Neural progenitor cell (in vitro differentiated cells): ENCODE measurements around the gene INTS15. TPM values are rescaled to one million over a fixed set of nuclear protein-coding genes. Genes with fewer than 3 reads are reported as not detected.

ENCODE experiments used
- DNase-seq: peaks from one replicate; pipeline ENCODE4 v3.0.0-alpha.2; 2016; ENCODE audit warnings: low spot score
- H2AFZ ChIP-seq: fragments of 200-600 bp; sonication (generic); replicated peaks from 2 replicates; pipeline ENCODE4 v1.6.1; 2016; ENCODE audit warnings: antibody characterized with exemption
- H3F3A ChIP-seq: fragments of 200-600 bp; sonication (generic); 2 replicates; pipeline ENCODE4 v1.6.1; 2016; ENCODE audit warnings: antibody characterized with exemption, low read depth
- H3K27ac ChIP-seq: fragments of 200-600 bp; sonication (generic); 2 replicates; pipeline ENCODE4 v1.5.1; 2016; ENCODE audit warnings: mild to moderate bottlenecking
- H3K27me3 ChIP-seq: fragments of 200-600 bp; sonication (generic); 2 replicates; pipeline ENCODE4 v1.6.1; 2016; ENCODE audit warnings: mild to moderate bottlenecking, moderate library complexity
- H3K36me3 ChIP-seq: fragments of 200-600 bp; sonication (generic); 2 replicates; pipeline ENCODE4 v1.5.1; 2016
- H3K4me1 ChIP-seq: fragments of 200-600 bp; sonication (generic); 2 replicates; pipeline ENCODE4 v1.6.1; 2016; ENCODE audit warnings: mixed run types
- H3K4me2 ChIP-seq: fragments of 200-600 bp; sonication (generic); 2 replicates; pipeline ENCODE4 v1.6.1; 2016
- H3K4me3 ChIP-seq: fragments of 200-600 bp; sonication (generic); 2 replicates; pipeline ENCODE4 v1.5.1; 2016
- H3K79me2 ChIP-seq: fragments of 200-600 bp; sonication (generic); 2 replicates; pipeline ENCODE4 v1.6.1; 2016; ENCODE audit warnings: low read depth
- H3K9ac ChIP-seq: fragments of 200-600 bp; sonication (generic); 2 replicates; pipeline ENCODE4 v1.6.1; 2016
- H3K9me3 ChIP-seq: fragments of 200-600 bp; sonication (generic); 2 replicates; pipeline ENCODE4 v1.5.1; 2016; ENCODE audit warnings: low read depth
- H4K20me1 ChIP-seq: fragments of 200-600 bp; sonication (generic); 2 replicates; pipeline ENCODE4 v1.6.1; 2016; ENCODE audit warnings: low read depth
- H3K27ac Mint-ChIP-seq: 3 replicates; pipeline ENCODE4 v1.8.0; 2021; ENCODE audit warnings: mixed read lengths
- H3K27me3 Mint-ChIP-seq: 2 replicates; pipeline ENCODE4 v1.8.0; 2022; ENCODE audit warnings: low read depth, mild to moderate bottlenecking, inconsistent platforms, moderate library complexity, mixed read lengths; ENCODE audit not compliant: insufficient read depth
- H3K36me3 Mint-ChIP-seq: 3 replicates; pipeline ENCODE4 v1.8.0; 2021; ENCODE audit warnings: mixed read lengths
- H3K4me1 Mint-ChIP-seq: 3 replicates; pipeline ENCODE4 v1.8.0; 2021; ENCODE audit warnings: mixed read lengths
- H3K4me3 Mint-ChIP-seq: 3 replicates; pipeline ENCODE4 v1.8.0; 2021; ENCODE audit warnings: mild to moderate bottlenecking, moderate library complexity, mixed read lengths
- H3K9me3 Mint-ChIP-seq: 3 replicates; pipeline ENCODE4 v1.8.0; 2020; ENCODE audit warnings: mixed read lengths
- EZH2 ChIP-seq: fragments of 200-600 bp; sonication (generic); IDR thresholded peaks from 2 replicates; pipeline ENCODE4 v1.6.1; 2017; ENCODE audit warnings: antibody characterized with exemption, mild to moderate bottlenecking, moderate library complexity
- EZH2phosphoT487 ChIP-seq: fragments of 200-600 bp; sonication (generic); IDR thresholded peaks from 2 replicates; pipeline ENCODE4 v1.6.1; 2017; ENCODE audit warnings: antibody characterized with exemption
- total RNA-seq: library from RNA; depleted of rRNA; stranded (reverse); fragments of >200 nt; gene quantifications from 2 replicates; pipeline ENCODE4 v1.2.3, GENCODE V29; 2015; ENCODE audit warnings: low replicate concordance
- TF ChIP-seq, protein P1 (sequence below): fragments of 200-600 bp; sonication (generic); IDR thresholded peaks from 2 replicates; pipeline ENCODE4 v1.5.1; 2017; ENCODE audit warnings: antibody characterized with exemption, mild to moderate bottlenecking

INTS15 gene
- total RNA-seq, 1 donor from 2014 or later, result 13.7 TPM

DNA sequence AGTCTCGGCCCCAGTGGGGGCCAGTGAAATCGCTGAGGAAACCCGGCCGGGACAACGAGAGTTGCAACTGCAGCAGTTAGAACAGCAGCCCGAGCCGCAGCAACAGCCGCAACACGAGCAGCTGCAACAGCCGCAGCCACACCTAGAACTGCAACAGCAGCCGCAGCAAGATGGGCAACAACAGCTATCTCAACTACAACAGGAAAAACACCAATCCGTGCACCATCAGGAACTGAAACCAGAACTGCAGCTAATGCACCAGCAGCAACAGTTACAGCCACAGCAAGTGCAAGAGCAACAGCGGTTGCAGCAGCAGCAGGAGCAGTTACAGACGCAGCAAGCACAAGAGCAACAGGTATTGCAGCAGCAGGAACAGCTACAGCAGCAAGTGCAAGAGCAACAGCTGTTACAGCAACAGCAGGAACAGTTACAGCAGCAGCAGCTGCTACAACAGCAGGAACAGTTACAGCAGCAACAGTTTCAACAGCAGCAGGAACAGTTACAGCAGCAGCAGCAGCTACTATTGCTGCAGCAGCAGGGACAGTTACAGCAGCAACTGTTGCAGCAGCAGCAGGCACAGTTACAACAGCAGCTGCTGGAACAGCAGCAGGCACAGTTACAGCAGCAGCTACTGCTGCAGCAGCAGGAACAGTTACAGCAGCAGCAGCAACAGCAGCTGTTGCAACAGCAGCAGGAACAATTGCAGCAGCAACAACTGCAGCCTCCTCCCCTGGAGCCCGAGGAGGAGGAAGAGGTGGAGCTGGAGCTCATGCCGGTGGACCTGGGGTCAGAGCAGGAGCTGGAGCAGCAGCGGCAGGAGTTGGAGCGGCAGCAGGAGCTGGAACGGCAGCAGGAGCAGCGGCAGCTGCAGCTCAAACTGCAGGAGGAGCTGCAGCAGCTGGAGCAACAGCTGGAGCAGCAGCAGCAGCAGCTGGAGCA lies 31.6 kb downstream of the INTS15 start:
- peaks cover 21% of the 10 kb centered on the region for H3K36me3 Mint-ChIP-seq
- no peak overlapping the region for H2AFZ ChIP-seq

DNA sequence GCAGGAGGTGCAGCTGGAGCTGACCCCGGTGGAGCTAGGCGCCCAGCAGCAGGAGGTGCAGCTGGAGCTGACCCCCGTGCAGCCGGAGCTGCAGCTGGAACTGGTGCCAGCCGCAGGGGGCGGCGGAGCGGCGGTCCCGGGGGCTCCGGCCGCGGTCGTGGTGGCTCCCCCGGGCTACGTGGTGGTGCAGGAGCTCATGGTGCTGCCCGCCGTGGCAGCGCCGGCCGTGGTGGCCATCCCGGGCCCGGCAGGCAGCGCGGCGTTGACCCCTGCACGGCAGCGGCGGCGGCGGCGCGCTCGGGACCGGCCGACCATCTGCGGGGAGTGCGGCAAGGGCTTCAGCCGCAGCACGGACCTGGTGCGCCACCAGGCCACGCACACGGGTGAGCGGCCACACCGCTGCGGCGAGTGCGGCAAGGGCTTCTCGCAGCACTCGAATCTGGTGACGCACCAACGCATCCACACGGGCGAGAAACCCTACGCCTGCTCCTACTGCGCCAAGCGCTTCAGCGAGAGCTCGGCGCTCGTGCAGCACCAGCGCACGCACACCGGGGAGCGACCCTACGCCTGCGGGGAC lies 32.4 kb downstream of the INTS15 start:
- Histone ChIP-seq H2AFZ (no peak overlapping the region), H3K36me3 (no peaks in the 10 kb centered on the region), H3K4me1 (no peaks in the 10 kb centered on the region), H3K4me3 (no peak overlapping the region), H3K79me2 (no peaks in the 10 kb centered on the region), H3K9me3 (no peaks in the 10 kb centered on the region), H3K9ac (no peak overlapping the region), H3K27me3 (no peaks in the 10 kb centered on the region), H4K20me1 (no peaks in the 10 kb centered on the region), H3K4me2 (no peak overlapping the region), H3K27ac (no peak overlapping the region), H3F3A (no peaks in the 10 kb centered on the region)
- H3K27ac Mint-ChIP-seq, result no peak overlapping the region
- H3K36me3 Mint-ChIP-seq, result peaks cover 21% of the 10 kb centered on the region
- peaks cover 3% of the 10 kb centered on the region for H3K4me1 Mint-ChIP-seq
- no peak for TF ChIP-seq EZH2phosphoT487
- no peak for TF ChIP-seq EZH2
- TF ChIP-seq, protein P1, sequence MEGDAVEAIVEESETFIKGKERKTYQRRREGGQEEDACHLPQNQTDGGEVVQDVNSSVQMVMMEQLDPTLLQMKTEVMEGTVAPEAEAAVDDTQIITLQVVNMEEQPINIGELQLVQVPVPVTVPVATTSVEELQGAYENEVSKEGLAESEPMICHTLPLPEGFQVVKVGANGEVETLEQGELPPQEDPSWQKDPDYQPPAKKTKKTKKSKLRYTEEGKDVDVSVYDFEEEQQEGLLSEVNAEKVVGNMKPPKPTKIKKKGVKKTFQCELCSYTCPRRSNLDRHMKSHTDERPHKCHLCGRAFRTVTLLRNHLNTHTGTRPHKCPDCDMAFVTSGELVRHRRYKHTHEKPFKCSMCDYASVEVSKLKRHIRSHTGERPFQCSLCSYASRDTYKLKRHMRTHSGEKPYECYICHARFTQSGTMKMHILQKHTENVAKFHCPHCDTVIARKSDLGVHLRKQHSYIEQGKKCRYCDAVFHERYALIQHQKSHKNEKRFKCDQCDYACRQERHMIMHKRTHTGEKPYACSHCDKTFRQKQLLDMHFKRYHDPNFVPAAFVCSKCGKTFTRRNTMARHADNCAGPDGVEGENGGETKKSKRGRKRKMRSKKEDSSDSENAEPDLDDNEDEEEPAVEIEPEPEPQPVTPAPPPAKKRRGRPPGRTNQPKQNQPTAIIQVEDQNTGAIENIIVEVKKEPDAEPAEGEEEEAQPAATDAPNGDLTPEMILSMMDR, result no peak
- H3K4me3 Mint-ChIP-seq, result no peak overlapping the region
- peaks cover 4% of the 10 kb centered on the region for H3K27me3 Mint-ChIP-seq
- DNase-seq, result no peak
- H3K9me3 Mint-ChIP-seq, result no peaks in the 10 kb centered on the region

More for the DNA sequence above, 31.6 kb downstream of the INTS15 start:
- Histone ChIP-seq H3K4me1 (no peaks in the 10 kb centered on the region), H3K4me2 (no peak overlapping the region), H3K79me2 (no peaks in the 10 kb centered on the region), H3K4me3 (no peak overlapping the region), H4K20me1 (no peaks in the 10 kb centered on the region), H3K36me3 (no peaks in the 10 kb centered on the region), H3K9me3 (no peaks in the 10 kb centered on the region), H3K27ac (no peak overlapping the region), H3K9ac (no peak overlapping the region), H3K27me3 (no peaks in the 10 kb centered on the region), H3F3A (no peaks in the 10 kb centered on the region)
- Mint-ChIP-seq H3K9me3 (no peaks in the 10 kb centered on the region), H3K27ac (peak overlapping the region; percentile 32), H3K27me3 (peaks cover 4% of the 10 kb centered on the region), H3K4me3 (no peak overlapping the region), H3K4me1 (peaks cover 5% of the 10 kb centered on the region)
- no peak for TF ChIP-seq EZH2
- TF ChIP-seq EZH2phosphoT487, result no peak
- TF ChIP-seq, protein P1, result no peak
- no peak for DNase-seq

DNA sequence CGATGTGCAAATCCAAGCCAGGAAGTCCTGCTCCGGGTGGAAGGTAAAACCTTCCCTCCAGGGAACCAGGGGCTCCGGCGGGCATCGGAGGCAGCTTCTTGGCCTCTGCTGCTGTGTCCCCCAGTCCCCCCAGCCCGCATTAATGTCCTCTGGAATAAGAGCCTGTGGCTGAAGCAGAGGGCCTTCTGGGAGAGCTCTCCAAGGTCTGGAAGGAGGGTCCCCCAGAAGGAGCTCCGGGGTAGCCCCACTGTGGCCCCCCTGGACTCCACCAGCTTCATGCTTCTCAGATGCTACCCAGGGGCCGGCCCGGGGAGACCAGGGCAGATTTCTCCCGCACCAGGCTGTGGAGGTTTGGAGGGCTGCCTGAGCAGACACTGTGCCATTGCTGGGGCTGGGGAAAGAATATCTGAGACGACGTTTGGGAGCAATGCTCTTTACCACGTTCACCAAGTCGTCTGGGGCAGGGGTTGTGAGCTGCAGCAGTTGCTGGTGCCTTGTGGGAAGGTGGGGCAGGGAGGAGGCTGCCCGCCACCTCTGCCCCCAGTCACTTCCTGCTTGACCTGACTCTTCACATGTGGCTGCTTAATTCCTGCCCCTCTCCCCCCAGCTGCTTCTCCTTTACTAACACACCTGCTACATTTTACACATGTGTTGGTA lies 33.9 kb downstream of the INTS15 start:
- H3K9ac ChIP-seq, result no peak overlapping the region
- H3K4me3 ChIP-seq, result no peak overlapping the region
- H3K36me3 ChIP-seq, result no peaks in the 10 kb centered on the region
- no peak overlapping the region for H3K27ac ChIP-seq
- no peaks in the 10 kb centered on the region for H3K27me3 ChIP-seq
- no peaks in the 10 kb centered on the region for H3F3A ChIP-seq
- no peaks in the 10 kb centered on the region for H3K4me1 ChIP-seq
- H2AFZ ChIP-seq, result no peak overlapping the region
- H3K9me3 ChIP-seq, result no peaks in the 10 kb centered on the region
- H3K9me3 Mint-ChIP-seq, result no peaks in the 10 kb centered on the region
- H3K4me2 ChIP-seq, result no peak overlapping the region
- no peak overlapping the region for H3K4me3 Mint-ChIP-seq
- peaks cover 19% of the 10 kb centered on the region for H3K36me3 Mint-ChIP-seq
- H4K20me1 ChIP-seq, result no peaks in the 10 kb centered on the region
- H3K27me3 Mint-ChIP-seq, result peaks cover 4% of the 10 kb centered on the region
- no peaks in the 10 kb centered on the region for H3K4me1 Mint-ChIP-seq
- DNase-seq, result no peak
- H3K79me2 ChIP-seq, result no peaks in the 10 kb centered on the region
- H3K27ac Mint-ChIP-seq, result no peak overlapping the region
- TF ChIP-seq, protein P1, result no peak
- TF ChIP-seq EZH2phosphoT487 (no peak), EZH2 (no peak)
